IMR-90 (cell line): ENCODE measurements around the gene NR4A3.

Source experiments
- CTCF ChIP-seq: conservative IDR thresholded peaks from 2 replicates; pipeline ENCODE4 v1.5.1; 2012; ENCODE audit warnings: mild to moderate bottlenecking, low read depth, low read length, improper control_type of control experiment
- FOS ChIP-seq: fragments of 150-350 bp; IDR thresholded peaks from 2 replicates; pipeline ENCODE4 v1.6.1; 2016; ENCODE audit warnings: low read depth, low read length
- POLR2A ChIP-seq: IDR thresholded peaks from 2 replicates; pipeline ENCODE4 v1.6.1; 2012; ENCODE audit warnings: mild to moderate bottlenecking, low read depth, low read length
- RCOR1 ChIP-seq: IDR thresholded peaks from 2 replicates; pipeline ENCODE4 v1.6.1; 2012; ENCODE audit warnings: mild to moderate bottlenecking, low read length, improper control_type of control experiment; ENCODE audit not compliant: insufficient replicate concordance

GRCh38 chr9:99821396-99822108 is at the start of gene NR4A3:
- TF ChIP-seq FOS (0 out of 2 replicates have a peak, but pooled peaks have one; percentile 24), CTCF (peak; percentile 36; the same call in 1 of the 2 replicates), RCOR1 (peak; percentile 78), POLR2A (peak; percentile 97)
